Fibroblast of peridontal ligament (primary cell): ENCODE measurements around the gene MOK.

ENCODE experiments used
- DNase-seq: peaks from one replicate; pipeline ENCODE4 v3.0.0-alpha.2; 2010; ENCODE audit errors: extremely low read depth

Gene MOK

DNA sequence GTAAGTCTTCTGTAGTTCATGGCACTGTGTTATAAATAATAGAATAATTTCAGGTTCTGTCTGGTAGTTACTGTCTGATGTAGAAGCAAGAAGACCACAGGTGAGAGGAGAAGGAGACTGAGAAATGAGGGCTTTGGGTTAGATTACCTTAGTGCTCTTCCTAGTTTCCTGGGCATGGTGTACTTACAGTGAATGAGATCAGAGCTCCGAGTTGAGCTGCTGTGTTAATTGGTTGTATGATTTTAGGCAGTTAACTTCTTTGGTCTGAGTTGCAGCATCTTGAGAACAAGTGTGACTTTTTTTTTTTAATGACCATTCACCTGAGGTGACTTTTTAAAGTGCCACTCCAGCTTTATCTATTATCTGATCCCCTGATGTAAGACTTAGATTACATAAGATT lies 123.8 kb downstream of the MOK start:
- DNase-seq, result no peak

DNA sequence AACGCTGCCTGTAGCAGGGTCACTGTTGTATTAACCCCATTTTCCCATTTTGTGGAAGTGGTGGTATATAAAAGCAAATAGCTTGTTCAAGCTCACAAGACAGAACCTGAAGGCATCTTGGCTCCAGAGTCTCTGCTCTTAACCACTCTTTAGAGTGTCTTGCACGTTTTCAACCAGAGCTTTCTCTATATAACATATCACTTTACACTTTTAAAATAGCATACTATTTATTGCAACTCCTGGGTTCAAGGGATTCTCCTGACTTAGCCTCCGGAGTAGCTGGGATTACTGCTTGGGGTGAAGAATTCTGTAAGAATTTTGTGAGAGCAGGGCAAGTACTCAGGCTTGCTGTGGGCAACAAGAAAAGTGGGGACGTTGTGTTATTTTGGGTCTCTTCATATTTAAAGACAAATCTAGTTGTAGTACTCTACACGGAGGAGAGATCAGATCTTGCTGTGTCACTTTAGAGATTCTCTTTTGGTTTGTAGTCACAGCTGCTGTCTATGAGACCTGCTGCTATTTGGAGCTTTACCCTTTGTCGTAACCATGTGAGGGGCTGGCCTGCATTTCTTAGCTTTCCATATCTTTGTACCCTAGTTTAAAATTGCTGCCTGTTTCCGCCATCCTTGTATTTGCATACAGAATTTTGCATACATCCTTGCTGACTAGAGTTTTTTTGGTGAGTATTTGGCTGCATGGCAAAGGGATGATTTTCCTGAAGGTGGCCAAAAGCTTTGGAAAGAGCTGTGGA lies 124.5 kb downstream of the MOK start:
- no peak for DNase-seq
